GM18499 (cell line): ENCODE data around the gene NPC1L1.

ENCODE experiments used
- ATAC-seq: cut with Tn5 transposase; IDR thresholded peaks from one replicate; pipeline ENCODE4 v1.9.1; 2021; ENCODE audit warnings: moderate number of reproducible peaks; ENCODE audit not compliant: insufficient read depth, unreplicated experiment

The NPC1L1 gene, protein sequence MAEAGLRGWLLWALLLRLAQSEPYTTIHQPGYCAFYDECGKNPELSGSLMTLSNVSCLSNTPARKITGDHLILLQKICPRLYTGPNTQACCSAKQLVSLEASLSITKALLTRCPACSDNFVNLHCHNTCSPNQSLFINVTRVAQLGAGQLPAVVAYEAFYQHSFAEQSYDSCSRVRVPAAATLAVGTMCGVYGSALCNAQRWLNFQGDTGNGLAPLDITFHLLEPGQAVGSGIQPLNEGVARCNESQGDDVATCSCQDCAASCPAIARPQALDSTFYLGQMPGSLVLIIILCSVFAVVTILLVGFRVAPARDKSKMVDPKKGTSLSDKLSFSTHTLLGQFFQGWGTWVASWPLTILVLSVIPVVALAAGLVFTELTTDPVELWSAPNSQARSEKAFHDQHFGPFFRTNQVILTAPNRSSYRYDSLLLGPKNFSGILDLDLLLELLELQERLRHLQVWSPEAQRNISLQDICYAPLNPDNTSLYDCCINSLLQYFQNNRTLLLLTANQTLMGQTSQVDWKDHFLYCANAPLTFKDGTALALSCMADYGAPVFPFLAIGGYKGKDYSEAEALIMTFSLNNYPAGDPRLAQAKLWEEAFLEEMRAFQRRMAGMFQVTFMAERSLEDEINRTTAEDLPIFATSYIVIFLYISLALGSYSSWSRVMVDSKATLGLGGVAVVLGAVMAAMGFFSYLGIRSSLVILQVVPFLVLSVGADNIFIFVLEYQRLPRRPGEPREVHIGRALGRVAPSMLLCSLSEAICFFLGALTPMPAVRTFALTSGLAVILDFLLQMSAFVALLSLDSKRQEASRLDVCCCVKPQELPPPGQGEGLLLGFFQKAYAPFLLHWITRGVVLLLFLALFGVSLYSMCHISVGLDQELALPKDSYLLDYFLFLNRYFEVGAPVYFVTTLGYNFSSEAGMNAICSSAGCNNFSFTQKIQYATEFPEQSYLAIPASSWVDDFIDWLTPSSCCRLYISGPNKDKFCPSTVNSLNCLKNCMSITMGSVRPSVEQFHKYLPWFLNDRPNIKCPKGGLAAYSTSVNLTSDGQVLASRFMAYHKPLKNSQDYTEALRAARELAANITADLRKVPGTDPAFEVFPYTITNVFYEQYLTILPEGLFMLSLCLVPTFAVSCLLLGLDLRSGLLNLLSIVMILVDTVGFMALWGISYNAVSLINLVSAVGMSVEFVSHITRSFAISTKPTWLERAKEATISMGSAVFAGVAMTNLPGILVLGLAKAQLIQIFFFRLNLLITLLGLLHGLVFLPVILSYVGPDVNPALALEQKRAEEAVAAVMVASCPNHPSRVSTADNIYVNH (N-terminal part only)

DNA sequence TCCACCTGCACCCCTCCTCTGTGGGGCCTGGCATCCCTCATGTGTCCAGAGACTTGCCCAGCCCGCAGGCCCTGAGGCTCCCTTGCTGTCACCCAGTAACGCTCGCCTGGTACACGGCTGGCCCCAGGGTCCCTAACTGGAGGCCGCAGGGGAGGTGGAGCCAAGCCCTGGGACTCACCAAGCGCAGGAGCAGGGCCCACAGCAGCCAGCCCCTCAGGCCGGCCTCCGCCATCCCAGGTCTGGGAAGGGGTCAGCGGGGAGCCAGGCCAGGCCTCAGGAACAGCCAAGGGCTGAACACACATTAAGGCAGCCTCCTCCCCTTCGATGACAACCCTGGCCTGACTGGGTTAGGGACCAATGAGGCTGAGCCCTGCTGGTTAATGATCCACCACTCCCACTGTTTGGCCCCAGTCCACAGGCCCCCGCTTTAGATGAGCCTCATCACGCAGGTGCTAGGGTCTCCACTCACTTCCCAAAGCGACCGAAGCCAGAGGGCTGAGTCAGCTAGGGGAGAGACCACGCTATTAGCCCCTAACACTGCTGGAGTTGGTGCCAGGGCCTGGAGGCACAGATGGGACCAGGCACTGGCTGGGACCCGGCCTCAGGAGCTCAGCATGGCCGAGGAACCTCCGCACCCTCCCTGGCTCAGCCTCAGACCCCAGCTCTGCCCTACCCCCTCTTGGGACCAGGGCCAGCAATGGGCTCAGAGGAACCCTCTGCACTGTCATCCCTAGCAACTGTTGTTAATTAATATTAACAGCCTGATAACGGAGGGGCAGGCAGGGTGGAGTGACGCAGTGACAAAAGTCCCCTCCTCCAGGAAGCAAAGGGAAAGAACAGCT lies at the start of gene NPC1L1:
Gene NPC1L1, minus strand, starts transcription at position 303 of the 842 bp plus-strand sequence. Its CDS starts 71 bp downstream, at position 232.
- ATAC-seq = no peak

DNA sequence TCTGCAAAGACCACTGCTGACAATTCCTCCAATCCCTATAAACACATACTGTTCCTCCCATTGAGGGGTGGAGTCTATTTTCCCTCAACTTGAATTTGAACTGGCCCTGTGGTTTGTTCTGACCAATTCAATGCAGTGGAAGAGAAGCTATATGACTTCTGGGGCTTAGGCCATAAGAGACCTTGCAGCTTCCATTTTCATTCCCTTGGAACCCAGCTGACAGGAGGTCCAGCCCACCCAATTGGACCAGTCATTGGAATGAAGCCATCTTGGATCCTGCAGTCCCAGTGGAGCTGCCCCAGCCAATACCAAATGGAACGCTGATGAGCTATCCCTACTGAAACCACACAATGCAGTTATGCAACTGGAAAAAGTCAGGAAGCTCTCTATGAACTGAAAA lies 49.8 kb upstream of the NPC1L1 start:
- ATAC-seq = no peak

DNA sequence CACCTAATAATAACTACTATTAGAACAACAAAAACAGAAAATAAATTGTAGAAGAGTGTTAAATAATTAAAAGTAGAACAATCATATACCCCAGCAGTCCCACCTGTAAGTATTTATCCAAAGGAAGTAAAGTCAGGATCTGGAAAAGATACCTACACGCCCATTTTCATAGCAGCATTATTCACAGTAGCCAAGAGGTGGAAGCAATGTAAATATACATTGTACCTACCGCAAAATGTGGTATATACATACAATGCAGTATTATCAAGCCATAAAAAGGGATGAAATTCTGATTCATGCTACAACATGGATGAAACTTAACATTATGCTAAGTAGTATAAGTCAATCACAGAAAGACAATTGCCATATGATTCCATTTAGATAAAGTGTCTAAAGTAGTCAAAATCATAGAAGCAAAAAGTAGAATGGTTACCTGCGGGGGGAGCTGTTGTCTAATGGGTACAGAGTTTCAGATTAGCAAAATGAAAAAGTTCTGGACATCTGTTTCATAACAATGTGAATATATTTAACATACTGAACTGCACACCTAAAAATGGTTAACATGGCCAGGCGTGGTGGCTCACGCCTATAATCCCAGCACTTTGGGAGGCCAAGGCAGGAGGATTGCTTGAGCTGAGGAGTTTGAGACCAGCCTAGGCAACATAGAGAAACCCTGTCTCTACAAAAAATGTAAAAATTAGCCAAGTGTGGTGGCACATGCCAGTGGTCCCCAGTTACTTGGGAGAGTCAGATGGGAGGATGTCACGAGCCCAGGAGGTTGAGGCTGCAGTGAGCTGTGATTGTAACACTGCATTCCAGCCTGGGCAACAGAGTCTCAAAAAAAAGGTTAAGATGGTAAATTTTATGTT lies 46.9 kb upstream of the NPC1L1 start:
- no peak for ATAC-seq

DNA sequence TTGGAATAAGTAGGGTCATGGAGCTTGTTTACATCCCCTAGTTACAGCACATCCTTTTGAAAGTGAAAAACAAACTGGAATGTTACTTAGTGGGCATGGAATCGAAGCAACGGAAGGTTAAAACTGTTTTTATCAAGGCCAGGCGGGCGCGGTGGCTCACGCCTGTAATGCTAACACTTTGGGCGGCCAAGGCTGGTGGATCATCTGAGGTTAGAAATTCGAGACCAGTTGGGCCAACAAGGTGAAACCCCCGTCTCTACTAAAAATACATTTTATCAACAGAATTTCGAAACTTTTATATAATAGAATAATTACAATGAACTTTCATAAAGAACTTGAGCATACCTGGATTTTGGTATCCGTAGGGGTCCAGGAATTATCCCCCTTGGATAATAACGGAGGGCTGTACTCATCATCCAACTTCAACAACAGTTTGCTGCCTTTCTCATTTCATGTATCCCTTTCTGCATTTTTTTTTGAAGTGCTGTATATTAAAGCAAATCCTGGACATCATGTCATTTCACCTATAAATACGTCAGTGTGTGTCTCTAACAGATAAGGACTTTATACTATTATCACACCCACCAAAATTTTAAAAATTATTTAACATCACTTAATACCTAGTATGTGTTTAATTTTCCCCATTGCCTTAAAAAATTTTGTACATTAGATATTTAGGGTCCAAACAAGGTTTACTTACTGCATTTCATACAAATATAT lies 42.2 kb upstream of the NPC1L1 start:
- no peak for ATAC-seq

DNA sequence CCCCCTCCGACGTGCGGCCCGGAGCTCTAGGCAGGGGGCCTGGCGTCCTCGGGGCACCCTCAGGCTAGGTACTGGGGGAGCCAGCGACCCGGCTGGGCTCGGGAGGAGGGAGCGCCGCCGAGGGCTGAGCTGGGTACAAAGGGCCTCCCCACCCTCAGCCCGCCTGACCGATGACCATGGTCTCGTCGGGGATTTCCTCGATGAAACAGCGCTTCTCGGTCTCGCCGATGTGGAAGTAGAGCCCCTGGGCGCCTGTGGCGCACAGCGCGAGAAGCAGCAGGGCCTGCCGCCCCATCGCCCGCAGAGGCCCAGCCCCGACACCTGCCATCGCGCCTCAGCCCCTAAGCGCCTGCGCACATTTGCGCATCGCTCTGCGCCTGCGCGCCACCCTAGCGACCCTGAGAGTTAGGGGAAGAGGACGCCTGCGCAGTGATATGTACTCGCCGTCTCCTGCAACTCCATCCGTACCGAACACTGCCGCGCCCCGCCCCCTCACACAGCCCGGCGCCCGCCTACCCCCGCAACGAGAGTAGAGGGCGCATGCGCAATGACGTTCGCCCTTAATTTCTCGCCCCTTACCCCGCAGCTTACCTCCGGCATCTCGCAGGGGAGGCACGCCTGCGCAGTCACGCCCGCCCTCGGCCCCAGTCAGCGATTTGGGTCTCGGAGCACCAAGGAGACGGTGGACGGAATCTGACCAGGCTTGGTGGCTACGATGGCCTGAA lies 40.9 kb upstream of the NPC1L1 start, which contains the start of gene TMED4:
Gene TMED4, minus strand, starts transcription at position 353 of the 725 bp plus-strand sequence. Its CDS starts 25 bp downstream, at position 328.
- ATAC-seq = peak; percentile 66

DNA sequence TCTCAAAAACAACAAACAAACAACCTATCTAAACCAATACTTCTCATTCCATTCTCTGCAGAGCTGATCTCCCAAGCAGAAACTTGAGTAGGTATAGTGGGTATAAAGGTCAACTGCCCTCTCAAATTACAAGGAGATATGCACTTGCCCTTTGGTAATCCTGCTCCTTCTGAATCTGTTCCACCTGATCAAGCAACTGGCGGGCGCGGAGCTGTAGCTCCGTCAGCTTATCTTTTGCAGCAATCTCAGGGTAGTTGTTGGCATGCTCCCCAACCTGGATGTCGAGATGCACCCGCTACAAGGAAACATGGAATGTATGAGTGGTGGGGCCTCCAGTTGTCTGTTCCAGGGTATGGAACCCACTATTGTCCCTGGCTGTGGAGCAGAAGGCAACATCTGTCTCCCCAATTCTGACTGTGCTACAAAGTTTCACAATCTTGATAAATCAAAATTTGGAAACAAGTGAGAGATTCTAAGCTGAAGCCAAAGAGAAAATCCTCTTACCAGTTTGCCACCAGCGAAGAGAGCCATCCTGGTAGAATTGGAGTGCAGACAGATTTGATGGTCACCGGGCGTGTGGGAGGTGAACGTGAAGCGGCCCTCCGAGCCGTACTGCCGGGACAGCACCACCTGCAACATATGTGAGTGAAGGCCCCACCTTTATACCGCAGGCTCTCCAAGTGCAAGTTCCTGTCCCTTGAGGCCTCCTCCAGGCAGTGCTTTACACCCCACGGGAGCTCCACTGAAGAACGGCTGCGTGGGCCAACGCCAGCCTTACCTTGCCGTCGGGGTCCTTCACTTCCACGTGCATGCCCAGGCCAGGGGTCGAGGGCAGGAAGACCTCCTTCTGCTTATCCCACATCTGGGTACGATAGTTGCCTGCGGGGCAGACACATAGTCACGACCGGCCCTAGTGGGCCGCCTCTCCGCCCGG lies 40.1 kb upstream of the NPC1L1 start:
- ATAC-seq = peak; percentile 11

DNA sequence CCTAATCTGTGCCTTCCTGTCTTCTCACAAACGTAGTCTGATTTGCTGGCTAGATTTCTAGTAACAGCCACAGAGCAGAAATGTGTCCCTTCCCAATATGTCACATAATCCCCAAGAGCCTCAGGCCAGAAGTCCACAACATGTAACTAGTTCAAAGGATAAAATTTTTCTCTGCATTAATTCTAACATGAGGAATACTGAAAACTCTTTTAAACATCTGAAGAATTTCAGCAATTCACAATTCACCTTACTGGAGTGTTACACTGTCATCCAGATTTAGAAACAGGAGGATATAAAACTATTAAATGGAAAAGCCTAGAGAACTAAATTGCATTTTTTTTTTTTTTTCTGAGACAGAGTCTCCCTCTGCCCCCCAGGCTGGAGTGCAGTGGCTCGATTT lies 35.1 kb upstream of the NPC1L1 start:
- no peak for ATAC-seq

DNA sequence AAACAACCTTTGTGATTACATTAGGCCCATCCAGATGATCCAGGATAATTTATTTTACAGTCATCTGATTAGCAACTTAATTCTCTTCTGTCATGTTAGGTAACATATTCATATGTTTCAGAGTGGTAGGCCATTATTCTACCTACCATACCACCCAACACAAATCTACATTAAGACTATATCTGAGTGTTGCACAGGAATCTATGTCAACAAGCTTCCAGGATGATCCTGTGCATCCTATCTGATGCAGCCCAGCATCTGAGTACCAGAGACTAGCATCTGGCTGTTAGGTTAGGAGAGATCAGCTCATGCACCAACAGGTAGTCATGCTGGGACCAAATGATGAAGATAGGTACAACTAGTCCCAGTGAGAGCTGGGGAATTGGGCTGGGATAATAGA lies 33.9 kb upstream of the NPC1L1 start:
- ATAC-seq = no peak

DNA sequence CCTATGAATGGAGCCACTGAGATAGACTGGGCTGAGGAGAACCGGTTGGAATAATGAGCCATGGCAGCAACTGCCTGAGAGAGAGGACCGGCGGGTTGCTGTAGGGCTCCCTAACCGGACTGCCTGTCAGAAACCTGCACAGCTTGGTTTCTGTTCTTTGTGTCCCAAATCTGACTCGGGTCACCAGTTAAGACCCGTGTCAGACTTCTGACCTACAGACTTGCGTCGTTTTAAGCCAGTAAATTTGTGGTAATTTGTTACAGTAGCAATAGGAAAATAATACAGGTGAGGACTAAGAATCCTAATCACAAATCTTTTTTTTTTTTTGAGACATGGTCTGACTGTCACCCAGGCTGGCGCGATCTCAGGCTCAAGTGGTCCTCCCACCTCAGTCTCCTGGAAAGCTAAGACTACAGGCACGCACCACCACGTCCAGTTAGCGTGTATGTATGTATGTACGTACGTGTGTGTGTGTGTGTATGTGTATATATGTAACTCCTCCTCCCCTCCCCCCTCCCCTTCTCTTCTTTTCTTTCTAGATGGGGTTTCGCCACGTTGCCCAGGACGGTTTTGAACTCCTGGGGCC lies 33.2 kb upstream of the NPC1L1 start:
- no peak for ATAC-seq

DNA sequence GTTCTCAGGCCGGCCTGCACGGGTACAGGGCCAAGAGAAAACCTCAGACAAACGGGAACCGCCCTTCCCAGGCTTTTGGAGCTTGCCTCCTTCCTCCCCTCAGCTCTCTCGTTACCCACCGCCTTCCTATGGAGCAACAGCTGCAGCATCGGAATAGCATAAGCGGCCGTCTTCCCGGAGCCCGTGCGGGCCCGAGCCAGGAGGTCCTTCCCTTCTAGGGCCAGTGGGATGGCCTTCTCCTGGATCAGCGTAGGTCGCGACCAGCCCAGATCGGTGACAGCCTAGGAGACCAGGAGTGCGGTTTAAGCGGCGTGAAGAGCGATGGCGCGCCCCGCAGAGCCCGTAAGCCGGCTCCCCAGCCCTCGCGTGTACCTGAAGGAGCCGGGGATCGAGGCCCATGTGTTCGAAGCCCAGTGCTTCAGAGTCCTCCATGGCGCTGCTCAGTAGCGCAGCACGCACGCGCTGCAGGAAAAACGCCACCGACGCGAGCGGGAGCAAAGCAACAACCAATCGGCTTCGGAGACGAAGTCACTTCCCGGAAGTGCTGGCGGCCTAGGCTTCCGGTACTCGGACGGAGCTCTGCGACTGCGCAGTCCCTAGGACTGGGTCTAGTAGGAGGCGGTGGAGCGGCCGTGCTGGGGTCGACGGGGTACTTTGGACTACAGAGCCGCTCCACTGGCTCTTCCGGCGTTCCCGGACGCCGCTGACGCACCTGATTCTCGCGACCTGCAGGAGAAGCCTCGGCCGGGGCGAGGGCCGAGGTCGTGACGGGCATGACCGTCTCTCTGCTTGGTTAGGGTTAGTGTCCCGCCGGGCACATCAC lies 32.5 kb upstream of the NPC1L1 start, which contains the start of gene DDX56:
Gene DDX56, minus strand, starts transcription at position 445 of the 823 bp plus-strand sequence. Its CDS starts 13 bp downstream, at position 432.
- ATAC-seq = peak; percentile 81

DNA sequence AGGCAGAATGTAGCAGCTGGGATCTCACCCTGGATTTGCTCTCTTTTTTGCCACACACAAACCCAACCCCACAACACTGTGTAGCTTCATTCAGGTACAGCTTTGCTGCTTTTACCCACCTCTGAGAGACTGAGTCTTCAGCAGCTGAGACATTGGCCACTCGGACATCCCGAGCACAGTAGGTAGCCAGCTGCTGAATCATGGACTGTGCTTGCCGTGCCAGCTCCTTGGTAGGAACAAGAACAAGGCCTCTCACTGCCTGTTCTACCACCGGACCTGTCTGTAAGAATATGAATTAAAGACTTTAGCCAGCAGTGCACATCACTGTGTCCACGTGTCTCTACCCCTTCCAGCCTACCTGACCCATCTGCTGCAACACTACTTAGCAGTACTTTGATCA lies 31.6 kb upstream of the NPC1L1 start:
- ATAC-seq = no peak

DNA sequence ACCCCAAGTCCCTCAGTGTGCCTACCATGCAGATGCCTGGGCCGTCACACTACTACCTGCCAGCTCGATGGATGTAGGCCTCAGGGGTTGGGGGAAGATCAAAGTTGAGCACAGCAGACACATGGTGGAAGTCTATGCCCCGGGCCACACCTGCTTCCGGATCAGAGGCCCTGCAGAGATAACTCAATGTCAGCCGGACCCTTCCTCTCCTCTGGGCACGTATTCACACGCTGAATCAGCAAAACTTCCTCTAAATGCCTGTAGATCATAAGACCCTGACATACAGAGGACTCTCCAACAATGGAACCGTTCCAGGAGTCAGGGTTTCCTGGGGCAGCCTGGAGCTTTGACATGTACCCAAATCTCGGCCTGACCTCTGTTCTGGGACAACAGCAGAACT lies 28.8 kb upstream of the NPC1L1 start:
- no peak for ATAC-seq

DNA sequence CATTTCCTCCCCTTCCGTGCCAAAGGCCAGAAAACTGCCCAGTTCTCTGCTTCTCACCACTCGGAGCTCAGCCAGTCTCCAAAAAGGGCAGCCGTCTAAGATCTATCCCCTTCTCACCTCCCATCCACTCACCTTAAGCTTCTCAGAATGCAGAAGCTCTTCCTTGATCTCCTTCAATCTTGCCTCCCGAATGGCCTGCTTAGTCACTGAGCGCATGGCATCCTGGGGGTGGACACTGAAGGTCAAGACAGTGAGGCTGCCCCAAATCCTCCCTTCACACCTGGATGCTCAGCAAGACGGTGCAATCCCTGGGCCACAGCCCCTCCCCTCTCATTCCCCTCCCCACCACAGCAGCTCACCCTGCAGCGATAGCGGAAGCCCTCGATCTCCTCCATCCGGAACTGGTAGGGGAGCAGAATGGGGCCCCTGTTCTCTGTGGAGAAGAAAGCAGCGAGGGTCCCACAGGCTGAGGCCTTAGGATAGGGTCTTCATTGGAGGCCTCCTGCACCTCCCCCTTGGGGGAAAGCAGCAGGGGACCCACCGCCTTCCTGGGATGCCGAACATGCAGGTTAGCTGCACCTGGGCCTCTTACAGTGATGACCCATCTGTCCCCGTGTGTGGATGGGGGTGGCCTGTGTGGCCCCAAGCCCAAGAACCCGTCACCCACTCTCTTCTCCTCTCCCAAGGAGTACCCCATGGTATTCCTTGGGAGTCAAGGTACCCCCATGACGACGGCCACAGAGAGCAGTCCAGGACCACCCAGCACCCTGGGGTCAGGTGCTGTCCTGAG lies 27.8 kb upstream of the NPC1L1 start:
- ATAC-seq = no peak

DNA sequence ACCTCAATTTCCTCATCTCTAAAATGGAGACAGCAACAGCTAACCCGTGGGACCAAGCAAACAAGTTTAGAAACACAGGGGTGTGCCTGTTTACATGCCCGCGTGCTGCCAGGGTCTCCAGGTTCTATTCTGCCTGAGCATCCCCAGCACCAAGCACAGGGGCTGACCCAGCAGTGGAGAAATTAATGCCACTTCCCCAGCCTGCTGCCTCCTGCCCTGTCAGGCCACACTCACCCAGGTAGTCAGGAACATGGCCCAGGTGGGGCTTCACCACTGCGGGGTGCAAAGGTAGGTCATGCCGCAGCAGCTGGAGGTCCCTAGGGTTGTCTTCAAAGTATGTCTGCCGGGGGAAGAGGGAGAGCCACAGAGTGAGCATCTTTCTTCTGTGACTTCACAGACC lies 26.8 kb upstream of the NPC1L1 start:
- ATAC-seq = no peak
